PC-9 (cell line): Measurements from ENCODE around the gene SEMA7A.

ENCODE experiments used
- EZH2 ChIP-seq: fragments of 200-600 bp; sonication (generic); IDR thresholded peaks from 2 replicates; pipeline ENCODE4 v1.8.0; 2017; ENCODE audit warnings: antibody characterized with exemption, low read depth
- TF ChIP-seq, protein P1 (sequence below): fragments of 200-600 bp; sonication (generic); conservative IDR thresholded peaks from 2 replicates; pipeline ENCODE4 v1.6.1; 2017; ENCODE audit warnings: mixed run types, antibody characterized with exemption, mild to moderate bottlenecking, moderate library complexity

DNA sequence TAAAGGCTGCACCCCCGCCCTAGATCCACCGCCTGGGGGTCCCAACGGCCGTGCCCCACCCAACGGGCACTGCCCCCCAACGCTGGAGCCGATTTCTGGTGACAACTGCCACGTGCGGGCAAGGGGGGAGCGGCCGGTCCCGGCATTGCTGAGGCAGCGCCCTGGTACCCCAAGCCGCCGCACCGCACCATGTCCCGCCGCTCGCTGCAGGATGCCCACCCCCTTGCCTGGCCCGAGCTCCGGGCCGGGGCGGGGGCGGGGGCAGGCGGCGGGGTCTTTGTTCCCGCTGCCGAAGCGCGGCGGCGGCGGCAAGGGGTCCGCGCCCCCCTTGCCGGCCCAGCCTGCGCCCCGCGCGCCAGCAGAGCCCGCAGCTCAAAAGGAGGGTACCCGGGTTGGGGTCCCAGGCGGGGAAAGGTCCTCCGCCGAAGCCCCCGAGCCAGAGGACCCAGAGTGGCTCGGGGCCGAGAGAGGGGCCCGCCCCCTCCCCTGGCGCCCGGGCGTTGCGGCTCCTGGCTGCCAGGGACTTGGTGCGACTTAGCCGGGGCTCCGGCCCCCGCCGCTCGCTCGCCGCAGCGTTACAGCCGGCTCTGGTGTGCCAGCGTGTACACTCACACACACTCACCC, 678 bp downstream of the SEMA7A start:
- TF ChIP-seq, protein P1, sequence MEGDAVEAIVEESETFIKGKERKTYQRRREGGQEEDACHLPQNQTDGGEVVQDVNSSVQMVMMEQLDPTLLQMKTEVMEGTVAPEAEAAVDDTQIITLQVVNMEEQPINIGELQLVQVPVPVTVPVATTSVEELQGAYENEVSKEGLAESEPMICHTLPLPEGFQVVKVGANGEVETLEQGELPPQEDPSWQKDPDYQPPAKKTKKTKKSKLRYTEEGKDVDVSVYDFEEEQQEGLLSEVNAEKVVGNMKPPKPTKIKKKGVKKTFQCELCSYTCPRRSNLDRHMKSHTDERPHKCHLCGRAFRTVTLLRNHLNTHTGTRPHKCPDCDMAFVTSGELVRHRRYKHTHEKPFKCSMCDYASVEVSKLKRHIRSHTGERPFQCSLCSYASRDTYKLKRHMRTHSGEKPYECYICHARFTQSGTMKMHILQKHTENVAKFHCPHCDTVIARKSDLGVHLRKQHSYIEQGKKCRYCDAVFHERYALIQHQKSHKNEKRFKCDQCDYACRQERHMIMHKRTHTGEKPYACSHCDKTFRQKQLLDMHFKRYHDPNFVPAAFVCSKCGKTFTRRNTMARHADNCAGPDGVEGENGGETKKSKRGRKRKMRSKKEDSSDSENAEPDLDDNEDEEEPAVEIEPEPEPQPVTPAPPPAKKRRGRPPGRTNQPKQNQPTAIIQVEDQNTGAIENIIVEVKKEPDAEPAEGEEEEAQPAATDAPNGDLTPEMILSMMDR = no peak
- no peak for TF ChIP-seq EZH2
